Natural killer cell treated with Interleukin-12 subunit alpha and Interleukin-12 subunit beta and Interleukin-15 and Interleukin-18, amount 100 ng/mL, for 72 hours (primary cell): ENCODE results near the gene UBALD2. TPM values are rescaled to one million over a fixed set of nuclear protein-coding genes. Genes with fewer than 3 reads are reported as not detected.
A peak's percentile ranks its signal among the peaks of the same experiment; 100 is the strongest.
"Not testable (repeated sequence)": the region's sequence is repeated elsewhere in the genome, so short reads cannot be mapped to it uniquely, and the experiment has no call there.

ENCODE experiments used
- ATAC-seq, 2 donors: fragments of 150-1000 bp; cut with Tn5 transposase in 1 of 2; sonication (Bioruptor Pico), chemical (Tn5 transposase) in 1 of 2; 2 replicates each; pipeline ENCODE4 v1.10.0; 2021
- DNase-seq: peaks from one replicate; pipeline ENCODE4 v3.0.0; 2022; ENCODE audit warnings: low spot score
- H3K27ac Mint-ChIP-seq, 2 donors: 1 replicate in 1 of 2; 2 replicates in 1 of 2; pipeline ENCODE4 v1.8.0; 2022; ENCODE audit warnings: mixed read lengths in 2 of 2, mild to moderate bottlenecking in 1 of 2, moderate library complexity in 1 of 2
- H3K27me3 Mint-ChIP-seq, 2 donors: 1 replicate in 1 of 2; 2 replicates in 1 of 2; pipeline ENCODE4 v1.8.0; 2022; ENCODE audit warnings: mixed read lengths in 2 of 2
- H3K36me3 Mint-ChIP-seq: one replicate; pipeline ENCODE4 v1.8.0; 2022; ENCODE audit warnings: mixed read lengths
- H3K4me1 Mint-ChIP-seq, 2 donors: 1 replicate in 1 of 2; 2 replicates in 1 of 2; pipeline ENCODE4 v1.8.0; 2022; ENCODE audit warnings: low read depth in 2 of 2, mixed read lengths in 2 of 2, mild to moderate bottlenecking in 1 of 2
- H3K4me3 Mint-ChIP-seq: one replicate; pipeline ENCODE4 v1.8.0; 2022; ENCODE audit warnings: mixed read lengths
- H3K9me3 Mint-ChIP-seq: 2 replicates; pipeline ENCODE4 v1.8.0; 2022; ENCODE audit warnings: mixed read lengths
- total RNA-seq, 2 donors: library from RNA; stranded (reverse); gene quantifications; one replicate each; pipeline ENCODE4 v1.2.3, GENCODE V29; 2022

Gene UBALD2
- total RNA-seq, 2 donors from 2014 or later, result 216 to 262 TPM

DNA sequence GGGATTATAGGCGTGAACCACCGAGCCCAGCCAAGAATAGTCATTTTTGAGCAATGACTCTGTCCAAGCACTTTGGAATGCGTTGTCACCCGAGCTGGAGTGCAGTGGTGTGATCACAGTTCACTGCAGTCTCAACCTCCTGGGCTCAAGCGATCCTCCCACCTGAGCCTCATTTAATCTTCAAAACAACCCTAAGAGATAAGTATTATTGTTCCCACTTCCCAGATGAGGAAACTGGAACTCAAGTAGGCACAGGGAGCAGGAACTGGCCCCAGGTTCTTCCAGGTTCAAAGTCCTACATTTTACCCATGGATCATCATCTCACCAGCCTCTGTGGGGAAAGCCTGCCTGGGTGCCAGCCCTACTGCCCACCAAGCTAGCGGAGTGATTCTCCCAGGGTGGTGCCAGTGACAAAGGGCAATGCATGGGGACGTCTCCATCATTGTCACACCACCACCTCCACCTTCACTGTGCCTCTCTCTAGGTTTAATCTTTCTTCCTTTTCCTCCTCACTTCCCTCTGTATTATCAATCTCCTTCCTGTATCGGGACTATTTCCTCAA, 13.6 kb upstream of the UBALD2 start:
- Mint-ChIP-seq H3K27me3 (peaks cover 0 to 2% of the 10 kb centered on the region in 2 donors), H3K4me1 (peaks cover 45 to 52% of the 10 kb centered on the region in 2 donors), H3K27ac (peak overlapping the region; percentile 98 to 99), H3K36me3 (no peaks in the 10 kb centered on the region), H3K4me3 (peak overlapping the region; percentile 90), H3K9me3 (peaks cover 2% of the 10 kb centered on the region)
- DNase-seq (no peak), ATAC-seq (peak in 1 of 2 donors; percentile 2)

DNA sequence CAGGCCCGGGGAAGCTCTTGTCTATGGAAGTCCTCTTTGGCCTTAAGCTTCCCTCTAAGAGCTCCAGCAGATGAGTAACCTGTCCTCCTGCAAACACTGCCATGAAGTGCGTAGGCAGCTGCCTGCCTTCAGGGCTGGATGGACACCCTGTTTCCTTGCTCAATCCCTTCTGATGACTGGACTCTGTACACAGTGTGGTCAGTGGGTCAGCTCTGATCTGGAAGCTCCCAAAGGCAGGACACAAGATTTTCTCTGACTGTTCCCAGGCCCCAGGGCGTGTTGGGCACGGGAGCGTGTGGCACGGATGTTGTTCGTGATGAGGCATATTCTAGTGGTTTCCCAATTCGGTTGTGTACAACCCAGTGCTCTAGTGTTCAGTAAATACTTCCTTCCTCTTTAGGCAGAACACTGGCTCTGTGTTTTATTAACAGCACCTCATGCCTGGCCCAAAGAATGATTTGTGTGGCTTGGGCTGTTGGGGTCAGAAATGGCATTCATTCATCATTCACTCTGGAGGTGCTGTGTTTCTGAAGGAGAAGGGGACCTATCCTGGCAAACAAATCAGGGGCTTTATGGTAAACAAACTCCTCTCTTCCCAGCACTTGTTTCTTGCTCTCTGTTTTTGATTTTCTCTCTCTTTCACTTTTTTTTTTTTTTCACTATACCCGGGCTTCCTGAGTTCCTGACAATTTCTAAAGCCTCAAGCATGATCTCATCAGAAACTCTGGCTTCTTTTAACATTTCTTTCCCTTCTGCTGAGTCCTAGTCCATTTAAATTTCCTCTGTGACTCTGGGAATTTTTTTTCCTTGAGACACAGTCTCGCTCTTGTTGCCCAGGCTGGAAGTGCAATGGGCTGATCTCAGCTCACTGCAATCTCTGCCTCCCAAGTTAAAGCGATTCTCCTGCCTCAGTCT, 12.9 kb upstream of the UBALD2 start:
- Mint-ChIP-seq H3K4me1 (peaks cover 48 to 53% of the 10 kb centered on the region in 2 donors), H3K4me3 (peak overlapping the region; percentile 90), H3K9me3 (peaks cover 2% of the 10 kb centered on the region), H3K36me3 (no peaks in the 10 kb centered on the region), H3K27me3 (peaks cover 0 to 2% of the 10 kb centered on the region in 2 donors), H3K27ac (peak overlapping the region; percentile 98 to 99)
- ATAC-seq (peak; percentile 82 to 88), DNase-seq (no peak)

DNA sequence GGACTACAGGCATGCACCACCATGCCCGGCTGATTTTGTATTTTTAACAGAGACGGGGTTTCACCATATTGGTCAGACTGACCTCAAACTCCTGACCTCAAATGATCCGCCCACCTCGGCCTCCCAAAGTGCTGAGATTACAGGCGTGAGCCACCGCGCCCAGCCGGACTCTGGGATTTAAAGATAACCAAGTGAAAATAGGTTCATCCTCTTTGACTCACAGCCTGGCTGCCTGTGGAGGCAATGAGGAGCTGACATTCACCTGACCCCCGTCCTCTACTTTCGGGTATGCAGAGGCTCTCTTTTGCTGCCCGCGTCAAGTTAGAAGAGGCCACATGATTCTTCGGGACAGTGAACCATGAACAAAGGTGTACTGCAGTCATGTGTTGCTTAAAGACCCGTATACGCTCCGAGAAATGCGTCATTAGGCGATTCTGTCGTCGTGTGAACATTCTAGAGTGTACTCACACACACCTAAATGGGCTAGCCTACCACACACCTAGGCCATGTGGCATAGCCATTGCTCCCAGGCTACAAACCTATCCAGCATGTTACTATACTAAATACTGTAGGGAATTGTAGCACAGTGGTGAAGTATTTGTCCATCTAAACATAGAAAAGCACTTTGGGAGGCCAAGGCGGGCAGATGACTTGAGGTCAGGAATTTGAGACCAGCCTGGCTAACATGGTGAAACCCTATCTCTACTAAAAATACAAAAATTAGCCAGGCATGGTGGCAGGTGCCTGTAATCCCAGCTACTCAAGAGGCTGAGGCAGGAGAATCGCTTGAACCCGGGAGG, 12.0 kb upstream of the UBALD2 start:
- not testable (repeated sequence) for DNase-seq, H3K27me3 Mint-ChIP-seq, H3K36me3 Mint-ChIP-seq, H3K9me3 Mint-ChIP-seq
- peak in 1 of 2 donors; percentile 12 for ATAC-seq
- Mint-ChIP-seq H3K27ac (peak overlapping the region; percentile 98 to 99), H3K4me1 (peaks cover 43 to 47% of the 10 kb centered on the region in 2 donors), H3K4me3 (peak overlapping the region; percentile 90)

DNA sequence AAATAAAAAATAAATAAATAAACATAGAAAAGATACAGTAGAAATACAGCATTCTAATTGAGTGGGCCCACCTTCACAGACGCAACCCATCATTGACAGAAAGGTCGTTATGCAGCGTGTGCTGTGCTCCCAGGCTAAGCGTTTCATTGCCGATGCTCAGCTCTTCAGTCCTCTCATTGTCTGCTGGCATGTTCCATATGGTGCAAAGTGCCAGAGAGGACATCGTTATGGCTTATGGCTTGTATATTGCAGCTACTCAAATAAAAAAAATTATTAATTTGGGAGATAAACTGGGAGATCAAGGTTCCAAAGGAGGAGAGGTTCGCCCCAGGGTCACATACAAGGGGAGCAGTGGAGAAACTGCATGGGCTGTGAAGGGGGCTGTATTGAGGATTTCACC, 11.3 kb upstream of the UBALD2 start:
- Mint-ChIP-seq H3K4me3 (no peak overlapping the region), H3K4me1 (peaks cover 40 to 42% of the 10 kb centered on the region in 2 donors), H3K27ac (no peak overlapping the region), H3K27me3 (no peaks in the 10 kb centered on the region), H3K36me3 (no peaks in the 10 kb centered on the region), H3K9me3 (peaks cover 2% of the 10 kb centered on the region)
- DNase-seq (no peak), ATAC-seq (no peak)

DNA sequence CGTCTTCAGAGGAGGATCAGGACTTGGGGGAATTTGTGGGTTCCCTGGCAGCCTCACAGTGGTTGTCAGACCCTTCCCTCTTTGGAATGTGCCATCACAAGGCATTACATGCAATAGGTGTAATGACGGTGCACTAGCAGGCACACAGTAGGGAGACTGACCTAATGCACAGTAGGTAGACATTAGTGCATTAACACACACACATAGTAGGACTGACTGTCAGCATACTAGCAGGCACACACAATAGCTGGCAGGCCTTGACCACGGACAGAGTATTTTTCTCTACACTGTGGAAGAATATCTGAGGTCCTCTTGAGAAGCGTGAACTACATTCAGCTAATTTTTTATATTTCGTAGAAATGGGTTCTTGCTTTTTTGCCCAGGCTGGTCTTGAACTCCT, 10.9 kb upstream of the UBALD2 start:
- H3K27ac Mint-ChIP-seq, result no peak overlapping the region
- H3K36me3 Mint-ChIP-seq, result no peaks in the 10 kb centered on the region
- peaks cover 2% of the 10 kb centered on the region for H3K9me3 Mint-ChIP-seq
- H3K4me1 Mint-ChIP-seq, result peaks cover 40 to 42% of the 10 kb centered on the region in 2 donors
- H3K4me3 Mint-ChIP-seq, result no peak overlapping the region
- ATAC-seq, result no peak
- H3K27me3 Mint-ChIP-seq, result no peaks in the 10 kb centered on the region
- no peak for DNase-seq

DNA sequence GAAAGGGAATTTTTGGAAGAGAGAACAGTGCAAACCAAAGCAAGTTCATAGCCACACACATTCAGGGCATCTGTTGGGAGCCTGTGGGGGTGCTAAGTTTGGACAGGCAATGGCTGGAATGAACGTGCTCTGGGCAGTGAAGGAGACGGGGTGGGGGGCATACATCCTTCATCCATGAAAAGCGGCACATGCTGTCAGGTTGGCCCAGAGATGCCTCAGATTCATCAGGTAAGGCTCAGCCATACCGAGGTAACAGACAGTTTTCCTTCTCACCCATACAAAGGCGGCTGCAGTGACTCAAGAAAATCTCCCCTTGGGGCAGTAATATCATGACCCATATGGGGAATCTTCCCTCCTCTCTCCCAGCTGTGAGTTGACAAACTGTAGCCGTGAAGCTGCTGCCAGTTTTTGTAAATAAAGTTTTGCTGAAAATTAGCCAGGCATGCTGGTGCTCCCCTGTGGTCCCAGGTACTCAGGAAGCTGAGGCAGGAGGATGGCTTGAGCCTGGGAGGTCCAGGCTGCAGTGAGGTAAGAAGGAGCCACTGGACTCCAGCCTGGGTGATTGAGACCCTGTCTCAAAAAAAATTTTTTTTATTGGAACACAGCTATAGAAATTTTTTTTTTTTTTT, 9.2 kb upstream of the UBALD2 start:
- Mint-ChIP-seq H3K4me3 (peak overlapping the region; percentile 64), H3K27me3 (no peaks in the 10 kb centered on the region), H3K36me3 (no peaks in the 10 kb centered on the region), H3K9me3 (peaks cover 2% of the 10 kb centered on the region), H3K27ac (peak overlapping the region; percentile 81 to 95), H3K4me1 (peaks cover 42% of the 10 kb centered on the region in 2 donors)
- ATAC-seq (peak in 1 of 2 donors; percentile 3), DNase-seq (no peak)

DNA sequence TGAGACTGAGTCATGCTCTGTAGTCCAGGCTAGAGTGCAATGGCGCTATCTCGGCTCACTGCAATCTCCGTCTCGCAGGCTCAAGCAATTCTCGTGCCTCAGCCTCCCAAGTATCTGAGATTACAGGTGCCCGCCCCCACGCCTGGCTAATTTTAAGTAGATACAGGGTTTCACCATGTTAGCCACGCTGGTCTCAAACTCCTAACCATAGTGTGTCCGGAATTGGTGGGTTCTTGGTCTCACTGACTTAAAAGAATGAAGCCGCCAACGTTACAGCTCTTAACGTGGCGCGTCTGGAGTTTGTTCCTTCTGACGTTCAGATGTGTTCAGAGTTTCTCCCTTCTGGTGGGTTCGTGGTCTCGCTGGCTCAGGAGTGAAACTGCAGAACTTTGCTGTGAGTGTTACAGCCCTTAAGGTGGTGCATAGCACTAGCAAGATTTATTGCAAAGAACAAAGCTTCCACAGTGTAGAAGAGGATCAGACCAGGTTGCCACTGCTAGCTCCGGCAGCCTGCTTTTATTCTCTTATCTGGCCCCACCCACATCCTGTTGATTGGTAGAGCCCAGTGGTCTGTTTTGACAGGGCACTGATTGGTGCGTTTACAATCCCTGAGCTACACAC, 8.6 kb upstream of the UBALD2 start:
- H3K9me3 Mint-ChIP-seq, H3K27me3 Mint-ChIP-seq, DNase-seq, H3K36me3 Mint-ChIP-seq: not testable (repeated sequence)
- H3K27ac Mint-ChIP-seq, result peak overlapping the region; percentile 81 to 95
- ATAC-seq, result peak; percentile 72 to 76
- peaks cover 38 to 39% of the 10 kb centered on the region in 2 donors for H3K4me1 Mint-ChIP-seq
- peak overlapping the region; percentile 64 for H3K4me3 Mint-ChIP-seq

DNA sequence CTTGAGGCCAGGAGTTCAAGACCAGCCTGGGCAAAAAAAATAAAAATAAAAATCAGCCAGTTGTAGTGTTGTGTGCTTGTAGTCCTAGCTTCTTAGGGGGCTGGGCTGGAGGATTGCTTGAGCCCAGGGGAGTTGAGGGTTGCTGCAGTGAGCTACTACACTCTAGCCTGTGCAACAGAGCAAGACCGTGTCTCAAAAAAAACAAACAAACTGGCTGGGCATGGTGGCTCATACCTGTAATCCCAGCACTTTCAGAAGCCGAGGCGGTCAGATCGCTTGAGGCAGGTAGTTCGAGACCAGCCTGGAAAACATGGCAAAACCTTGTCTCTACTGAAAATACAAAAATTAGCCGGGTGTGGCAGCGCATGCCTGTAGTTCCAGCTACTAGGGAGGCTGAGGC, 4.9 kb upstream of the UBALD2 start:
- DNase-seq (no peak), ATAC-seq (no peak)
- peaks cover 50% of the 10 kb centered on the region in 2 donors for H3K4me1 Mint-ChIP-seq
- no peak overlapping the region for H3K4me3 Mint-ChIP-seq
- H3K27me3 Mint-ChIP-seq, result no peaks in the 10 kb centered on the region
- no peaks in the 10 kb centered on the region for H3K36me3 Mint-ChIP-seq
- H3K9me3 Mint-ChIP-seq, result no peaks in the 10 kb centered on the region
- peak overlapping the region; percentile 53 to 97 for H3K27ac Mint-ChIP-seq

DNA sequence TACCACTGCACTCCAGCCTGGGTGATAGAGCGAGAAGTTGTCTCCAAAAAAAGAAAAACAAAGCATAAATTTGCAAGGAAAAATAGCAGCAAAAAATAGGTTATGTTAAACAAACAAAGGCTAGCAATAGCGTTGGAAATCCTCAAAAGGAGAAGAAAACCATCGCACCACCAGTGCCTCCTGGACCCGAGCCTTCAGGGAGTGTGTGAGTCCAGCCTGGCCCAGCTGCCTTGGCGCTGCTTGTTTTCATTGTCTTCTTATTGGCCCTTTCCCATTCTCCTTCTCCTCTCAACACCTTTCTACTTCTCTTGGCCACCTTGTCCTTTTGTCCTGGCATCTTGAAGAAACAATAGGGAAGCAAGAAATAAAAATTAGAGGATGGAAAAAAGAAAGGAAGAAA, 4.5 kb upstream of the UBALD2 start:
- Mint-ChIP-seq H3K27ac (peak overlapping the region; percentile 86 to 97), H3K4me3 (peak overlapping the region; percentile 13)

DNA sequence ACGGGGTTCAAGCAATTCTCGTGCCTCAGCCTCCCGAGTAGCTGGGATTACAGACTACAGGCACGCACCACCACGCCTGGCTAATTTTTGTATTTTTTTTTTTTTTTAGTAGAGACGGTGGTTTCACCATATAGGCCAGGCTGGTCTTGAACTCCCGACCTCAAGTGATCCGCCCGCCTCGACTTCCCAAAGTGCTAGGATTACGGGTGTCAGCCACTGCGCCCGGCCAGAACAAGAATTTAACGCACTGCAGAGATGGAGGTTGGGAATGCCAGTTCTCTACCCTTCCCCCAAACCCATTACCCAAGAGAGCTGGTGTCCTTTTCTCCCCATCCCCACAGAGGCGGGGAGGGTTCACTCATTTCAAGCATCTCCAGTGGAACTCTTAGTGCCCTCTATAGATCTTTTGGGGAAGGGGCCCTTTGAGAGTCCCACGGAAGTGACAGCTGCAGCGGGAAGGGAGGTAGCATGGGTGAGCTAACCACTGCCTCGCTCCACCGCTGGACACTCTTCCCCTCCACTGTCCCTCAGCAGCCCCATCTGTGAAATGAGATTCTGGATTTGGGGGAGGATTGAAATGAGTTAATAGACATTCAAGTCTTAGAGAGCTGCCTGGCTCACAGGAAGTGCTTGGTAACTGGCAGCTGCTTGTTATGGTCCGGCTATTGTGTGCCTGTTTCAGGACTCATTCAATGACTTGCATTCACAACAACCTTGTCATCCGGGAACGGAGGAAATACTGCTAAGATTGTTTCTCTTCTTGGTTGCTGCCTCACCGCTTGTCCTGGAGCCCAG, 3.5 kb upstream of the UBALD2 start:
- Mint-ChIP-seq H3K27me3 (no peaks in the 10 kb centered on the region), H3K36me3 (no peaks in the 10 kb centered on the region), H3K4me3 (peak overlapping the region; percentile 84), H3K27ac (peak overlapping the region; percentile 97 to 100), H3K4me1 (peaks cover 36 to 39% of the 10 kb centered on the region in 2 donors), H3K9me3 (no peaks in the 10 kb centered on the region)
- ATAC-seq (no peak), DNase-seq (no peak)

More for the DNA sequence above, 4.5 kb upstream of the UBALD2 start:
- H3K36me3 Mint-ChIP-seq, result no peaks in the 10 kb centered on the region
- peaks cover 45 to 46% of the 10 kb centered on the region in 2 donors for H3K4me1 Mint-ChIP-seq
- no peaks in the 10 kb centered on the region for H3K27me3 Mint-ChIP-seq
- ATAC-seq, result no peak
- H3K9me3 Mint-ChIP-seq, result no peaks in the 10 kb centered on the region
- DNase-seq, result no peak

DNA sequence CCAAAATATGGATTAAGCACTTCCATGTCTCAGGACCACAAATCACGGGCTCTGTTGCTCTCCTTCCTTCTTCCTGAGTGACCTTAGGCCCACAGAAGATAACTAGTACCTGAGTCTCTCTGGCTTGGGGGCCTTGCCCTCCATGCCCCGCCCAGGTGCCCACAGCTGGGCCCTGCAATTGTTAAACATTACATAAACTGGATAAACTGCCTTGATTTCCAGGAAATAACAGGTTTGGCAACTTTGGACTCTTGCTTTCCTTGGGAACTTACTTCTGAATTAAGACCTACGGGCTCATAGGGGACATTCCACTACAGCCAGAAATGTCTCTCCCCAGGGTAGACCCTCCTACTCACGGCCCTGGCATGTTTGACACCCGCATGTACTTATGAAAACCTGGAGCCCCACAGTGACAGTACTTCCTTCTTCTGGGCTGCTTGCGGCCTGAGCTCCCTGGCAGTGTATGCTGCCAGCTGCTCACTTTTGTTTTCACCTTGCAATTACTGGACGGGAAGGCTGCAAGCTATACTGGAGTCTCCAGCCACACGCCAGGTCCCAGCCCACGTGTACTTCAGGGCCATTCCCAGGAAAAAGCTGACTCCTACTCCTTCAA, 2.3 kb upstream of the UBALD2 start:
- peak overlapping the region; percentile 97 to 100 for H3K27ac Mint-ChIP-seq
- peak; percentile 82 for DNase-seq
- peaks cover 35 to 38% of the 10 kb centered on the region in 2 donors for H3K4me1 Mint-ChIP-seq
- peaks cover 3% of the 10 kb centered on the region for H3K36me3 Mint-ChIP-seq
- H3K27me3 Mint-ChIP-seq, result no peaks in the 10 kb centered on the region
- peak overlapping the region; percentile 84 for H3K4me3 Mint-ChIP-seq
- no peaks in the 10 kb centered on the region for H3K9me3 Mint-ChIP-seq
- peak; percentile 5 to 11 for ATAC-seq

DNA sequence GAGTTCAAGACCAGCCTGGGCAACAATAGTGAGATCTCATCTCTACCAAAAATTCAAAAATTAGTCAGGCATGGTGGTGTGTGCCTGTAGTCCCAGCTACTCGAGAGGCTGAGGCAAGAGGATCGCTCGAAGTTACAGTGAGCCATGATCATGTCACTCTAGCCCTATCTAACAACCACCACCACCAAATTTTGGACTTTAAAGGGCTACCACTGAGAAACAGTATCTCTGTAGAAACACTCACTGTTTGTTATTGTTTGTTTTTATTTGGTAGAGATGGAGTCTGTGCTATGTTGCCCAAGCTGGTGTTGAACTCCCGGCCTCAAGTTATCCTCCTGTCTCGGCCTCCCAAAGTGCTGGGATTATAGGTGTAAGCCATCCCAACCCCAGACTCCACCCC, 1.3 kb upstream of the UBALD2 start:
- Mint-ChIP-seq H3K9me3 (no peaks in the 10 kb centered on the region), H3K36me3 (peaks cover 7% of the 10 kb centered on the region), H3K4me3 (peak overlapping the region; percentile 84), H3K4me1 (peaks cover 42 to 45% of the 10 kb centered on the region in 2 donors), H3K27me3 (no peaks in the 10 kb centered on the region), H3K27ac (peak overlapping the region; percentile 97 to 100)
- ATAC-seq (no peak), DNase-seq (no peak)
